DMS153 (cell line): ENCODE results near the gene VAX1.

Experiments
- DNase-seq: peaks from one replicate; lab custom pipeline; 2025; lab: John Stamatoyannopoulos, UW

VAX1 gene

DNA sequence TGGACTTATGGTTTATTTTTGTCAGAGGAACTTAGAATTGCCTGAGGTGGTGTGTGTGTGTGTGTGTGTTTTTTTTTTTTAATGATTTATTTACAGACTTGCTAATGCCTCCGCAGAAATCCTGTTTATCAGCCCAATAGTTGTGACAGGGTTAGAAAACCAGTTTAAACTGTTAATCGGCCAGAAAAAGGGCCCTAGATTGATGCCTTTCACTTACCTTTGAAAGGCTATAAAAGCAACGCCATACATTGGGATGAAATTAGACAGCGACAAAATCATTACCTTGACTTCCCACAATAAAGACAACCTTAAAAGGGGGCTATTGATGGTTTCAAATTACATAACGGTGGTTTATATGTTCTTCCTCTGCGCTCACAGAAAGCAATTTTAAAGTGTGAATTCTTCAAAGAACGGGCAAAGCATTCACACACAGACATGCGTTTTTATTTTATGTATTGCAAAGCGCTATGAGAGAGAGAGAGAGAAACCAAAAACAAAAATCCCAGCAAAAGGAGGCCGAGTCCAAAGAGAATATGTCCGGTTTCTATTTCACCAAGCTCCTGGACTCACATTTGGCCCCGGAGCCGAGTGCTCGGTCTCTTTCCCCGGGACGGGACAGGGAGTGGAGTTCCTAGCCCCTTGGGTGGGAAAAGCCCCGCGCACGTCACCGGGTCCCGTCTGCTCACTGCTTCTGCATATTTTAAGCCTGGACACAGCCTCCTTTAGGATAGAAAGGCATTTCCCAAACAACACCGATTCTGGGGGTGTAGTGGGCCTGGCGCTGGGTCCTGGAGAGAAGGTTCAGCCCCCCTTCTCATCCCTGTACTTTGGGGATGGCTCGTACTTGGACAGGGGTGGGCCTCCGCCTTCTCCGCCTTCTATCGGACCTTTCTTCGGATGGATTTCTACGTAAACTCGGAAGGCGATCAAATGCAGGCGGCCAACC is 26.8 kb upstream of the VAX1 start:
- DNase-seq = no peak

DNA sequence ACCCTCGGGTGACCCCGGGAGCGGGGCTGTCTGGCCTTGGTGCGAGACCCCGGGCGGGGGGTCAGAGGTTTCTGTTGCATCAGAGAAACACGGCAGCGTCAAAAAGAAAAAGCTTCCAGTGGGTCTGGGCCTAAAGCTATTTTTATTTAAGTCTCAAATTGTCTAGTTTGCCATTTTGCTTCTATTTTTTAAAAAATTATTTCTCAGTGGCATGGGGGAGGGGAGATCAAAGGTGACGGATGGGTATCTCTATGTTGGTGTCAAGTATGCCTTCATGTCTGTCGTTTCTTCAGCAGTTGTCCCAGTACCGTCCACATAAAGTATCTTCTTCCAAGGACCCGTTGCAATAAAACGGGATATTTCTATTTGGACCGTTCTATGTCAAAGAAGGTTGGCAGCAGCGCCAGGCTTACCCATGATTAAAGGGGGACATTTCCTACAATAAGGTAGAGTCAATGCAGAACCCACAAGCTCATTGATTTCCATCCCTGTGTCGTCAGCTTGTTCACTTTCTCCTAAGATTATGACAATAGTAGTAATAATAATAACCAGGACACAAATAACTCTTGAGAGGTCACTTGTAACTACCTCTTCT is 26.0 kb upstream of the VAX1 start:
- no peak for DNase-seq

DNA sequence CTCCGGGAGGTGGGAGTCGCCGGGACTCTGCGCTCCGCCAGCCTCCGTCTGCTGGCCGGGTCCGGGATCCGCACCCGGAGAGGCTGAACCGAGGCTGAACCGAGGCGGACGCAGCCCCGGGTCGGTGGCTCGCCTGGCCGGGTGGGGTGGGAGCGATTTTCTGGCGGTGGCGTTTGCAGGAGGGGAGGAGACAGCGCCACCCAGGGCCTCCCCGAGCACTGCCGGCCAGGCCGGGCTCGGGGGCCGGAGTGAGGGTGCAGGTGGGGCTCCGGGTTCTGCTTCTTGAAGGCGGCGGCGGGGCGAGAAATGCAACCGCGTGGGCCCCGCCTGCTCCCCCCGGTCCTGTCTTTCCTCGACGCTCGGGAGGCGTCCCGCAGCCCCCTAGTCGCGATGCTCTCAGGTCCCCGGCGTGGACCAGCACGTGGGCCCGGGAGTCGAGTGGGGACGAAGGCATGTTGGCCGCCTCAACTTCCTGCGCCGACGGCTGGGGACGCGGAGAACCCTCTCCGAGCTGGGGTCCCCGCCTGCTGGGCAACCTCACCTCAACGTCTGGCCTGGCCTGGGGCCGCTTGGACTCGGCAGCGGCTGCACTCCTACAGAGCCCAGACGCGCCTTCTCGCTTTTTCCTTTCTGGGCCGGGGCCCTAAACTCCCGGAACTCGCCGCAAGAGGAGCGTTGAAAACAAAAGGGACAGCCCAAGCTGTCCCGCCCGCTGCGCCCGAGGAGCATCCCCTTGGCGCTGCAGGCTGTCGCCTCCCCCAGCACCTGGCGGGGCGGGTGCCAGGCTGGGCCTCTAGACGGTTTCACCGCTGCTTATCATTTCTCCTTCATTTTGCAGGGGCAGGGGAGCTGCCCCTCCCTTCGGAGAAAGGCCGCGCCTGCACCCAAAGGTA is 25.2 kb upstream of the VAX1 start:
- no peak for DNase-seq

DNA sequence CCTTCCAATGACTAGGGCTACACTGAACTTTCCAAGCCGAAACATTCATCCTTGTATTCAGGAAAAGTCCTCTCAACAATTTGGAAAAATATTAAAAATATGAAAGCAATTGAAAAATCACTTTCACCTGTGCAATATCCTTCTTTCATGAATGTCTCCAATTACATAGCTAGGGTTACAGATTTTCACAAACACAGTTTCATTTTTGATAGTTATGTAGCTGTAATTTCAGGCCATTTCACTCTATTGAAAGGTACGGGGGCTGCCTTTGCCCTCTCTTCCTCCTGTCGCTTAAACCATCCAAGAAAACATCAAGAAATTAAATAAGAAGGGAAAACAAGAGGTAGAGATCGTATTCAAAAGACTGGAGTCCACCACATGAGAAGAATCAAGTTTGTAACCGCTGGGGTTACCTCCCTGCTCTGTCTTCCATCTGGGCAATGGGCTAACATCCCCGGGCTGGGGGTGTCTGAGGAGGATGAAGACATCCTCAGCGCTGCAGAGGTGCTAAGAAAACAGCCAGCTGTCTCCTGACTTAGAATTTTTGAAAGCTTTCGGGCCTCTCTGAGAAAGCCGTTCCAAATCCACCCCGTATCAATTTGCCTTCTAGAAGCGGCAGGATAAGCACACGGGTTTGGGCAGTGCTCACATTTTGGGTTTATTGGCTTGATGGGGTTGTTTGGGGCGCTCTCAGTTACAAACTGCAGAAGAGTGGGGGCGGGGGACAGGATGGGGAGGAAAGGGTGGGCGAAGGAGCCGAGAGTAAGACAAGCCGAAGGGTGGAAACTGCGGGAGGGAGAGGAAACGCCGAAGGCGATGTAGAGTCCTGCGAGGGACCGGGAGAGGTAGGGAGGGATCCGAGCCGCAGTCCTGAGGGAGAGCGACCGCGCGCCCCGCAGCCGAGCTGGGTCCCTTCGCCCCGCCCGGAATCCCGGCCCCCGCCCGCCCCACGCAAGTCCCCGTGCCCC is 24.3 kb upstream of the VAX1 start:
- no peak for DNase-seq

DNA sequence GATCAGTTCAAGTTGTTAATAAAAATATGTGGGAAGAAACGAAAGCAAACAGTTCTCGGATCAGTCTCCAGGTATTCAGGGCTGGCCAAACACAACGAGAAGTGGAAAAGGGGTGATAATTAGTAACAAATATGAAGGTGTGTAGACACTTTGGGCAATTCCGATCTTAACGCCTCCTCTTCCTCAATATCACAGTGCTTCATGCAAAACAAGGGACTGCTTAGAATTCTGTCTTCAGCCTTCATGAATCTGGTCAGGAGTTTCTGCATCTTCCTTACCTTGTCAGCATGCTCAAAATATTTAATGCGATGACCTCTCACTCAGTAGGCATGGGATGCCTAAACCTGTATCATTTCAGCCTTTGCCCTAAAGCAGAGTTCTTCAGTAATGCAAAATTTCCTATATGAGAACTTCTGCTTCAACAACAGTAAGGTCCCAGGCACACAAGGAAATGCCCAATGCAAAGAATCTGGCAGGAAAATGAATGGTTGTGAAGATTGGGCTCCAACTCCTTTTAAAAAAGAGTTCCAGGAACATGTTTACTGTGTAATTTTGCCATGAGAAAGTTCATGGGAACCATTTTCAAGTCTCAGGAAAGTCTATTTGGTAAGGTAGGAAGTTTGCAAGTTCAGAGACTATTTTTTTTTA is 23.4 kb upstream of the VAX1 start:
- no peak for DNase-seq

DNA sequence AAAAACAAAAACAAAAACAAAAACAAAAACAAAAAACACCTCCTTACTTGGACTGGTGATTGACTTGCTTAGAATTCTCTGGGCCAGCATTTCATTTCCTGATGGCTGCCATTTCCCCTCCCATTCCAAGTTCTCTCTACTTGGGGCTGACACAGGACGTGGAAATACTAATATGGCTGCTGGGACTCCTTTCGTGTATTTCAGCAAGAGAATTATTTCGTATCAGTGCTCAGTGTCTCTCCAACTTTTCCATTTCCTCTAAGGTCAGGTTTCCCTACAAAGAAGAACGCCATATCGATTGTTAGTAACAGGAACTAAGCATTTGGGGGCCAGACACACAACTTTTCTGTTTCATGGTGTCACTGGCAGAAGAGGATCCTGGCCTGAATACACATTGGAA is 22.5 kb upstream of the VAX1 start:
- no peak for DNase-seq

DNA sequence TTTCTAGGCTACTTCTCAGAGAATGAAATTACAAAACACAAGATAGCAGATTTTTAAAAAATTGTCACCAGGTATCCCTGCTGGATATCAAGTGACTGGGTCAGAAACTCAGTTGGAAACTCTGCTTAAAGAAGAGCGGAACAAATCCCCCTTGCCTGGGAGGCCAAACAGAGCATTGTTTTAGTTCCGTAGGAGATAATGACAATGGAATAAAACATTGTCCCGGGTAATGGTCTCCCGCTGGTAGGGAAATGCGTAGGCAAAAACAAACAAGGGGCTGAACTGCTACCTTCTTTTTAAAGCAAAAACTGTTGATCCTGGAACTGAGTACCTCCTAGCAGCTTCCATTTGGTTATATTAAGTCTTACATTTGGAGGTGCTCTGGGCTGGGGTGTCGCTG is 21.3 kb upstream of the VAX1 start:
- DNase-seq = no peak

DNA sequence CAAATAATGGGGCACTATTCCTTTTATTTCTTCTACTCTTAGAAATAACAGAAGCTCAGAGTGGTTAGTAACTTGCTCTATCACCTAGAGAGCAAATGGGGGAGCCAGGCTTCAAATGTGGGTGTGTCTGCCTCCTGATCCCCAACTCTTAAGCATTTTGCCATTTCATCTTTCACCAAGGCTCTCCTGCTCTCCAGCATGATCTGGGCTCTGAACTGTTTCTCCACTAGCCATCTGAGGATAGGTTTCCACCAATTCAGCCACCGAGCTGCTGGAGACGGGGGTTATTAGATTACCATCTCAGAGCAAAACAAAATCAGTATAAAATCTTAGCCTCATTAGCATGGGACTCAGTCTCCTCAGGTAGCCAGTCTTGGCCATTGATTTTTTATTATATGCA is 20.2 kb upstream of the VAX1 start:
- no peak for DNase-seq

DNA sequence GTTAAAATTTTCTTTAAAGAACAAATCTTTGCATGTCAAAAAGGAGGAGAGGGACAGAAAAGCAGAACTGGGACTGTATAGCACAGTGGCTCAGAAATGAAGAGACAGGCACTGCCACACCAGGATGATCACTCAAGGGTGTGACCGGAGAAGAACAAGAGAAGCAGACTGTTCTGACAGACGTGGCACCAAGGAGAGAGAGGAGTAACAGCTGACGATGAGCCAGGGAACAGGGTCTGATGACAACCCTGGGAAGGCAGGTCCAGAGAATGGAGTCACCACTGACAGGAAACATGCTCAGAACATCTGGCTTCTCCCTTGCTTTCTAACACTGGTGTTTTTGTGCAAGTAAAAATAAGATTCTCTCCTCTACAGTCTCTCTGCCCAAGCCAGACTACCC is 14.6 kb upstream of the VAX1 start:
- no peak for DNase-seq

DNA sequence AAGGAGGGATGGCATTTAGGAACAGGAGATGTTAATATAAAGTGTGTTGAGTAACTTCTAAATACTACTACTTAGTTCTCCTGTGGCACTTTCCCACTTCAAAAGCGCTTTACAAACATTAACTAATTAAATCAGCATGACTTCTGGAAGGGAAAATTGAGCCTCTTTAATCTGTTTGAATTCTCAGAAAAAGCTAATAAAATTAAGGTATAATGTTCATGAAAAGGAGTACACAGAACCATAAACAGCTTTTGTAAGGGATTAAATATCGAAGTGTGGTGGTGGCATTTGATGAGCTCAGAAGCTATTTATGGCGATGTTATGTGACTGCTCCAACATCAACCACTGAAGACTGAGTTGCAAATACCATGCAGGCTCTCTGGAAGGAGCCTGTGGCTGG is 10.2 kb upstream of the VAX1 start:
- DNase-seq = no peak

DNA sequence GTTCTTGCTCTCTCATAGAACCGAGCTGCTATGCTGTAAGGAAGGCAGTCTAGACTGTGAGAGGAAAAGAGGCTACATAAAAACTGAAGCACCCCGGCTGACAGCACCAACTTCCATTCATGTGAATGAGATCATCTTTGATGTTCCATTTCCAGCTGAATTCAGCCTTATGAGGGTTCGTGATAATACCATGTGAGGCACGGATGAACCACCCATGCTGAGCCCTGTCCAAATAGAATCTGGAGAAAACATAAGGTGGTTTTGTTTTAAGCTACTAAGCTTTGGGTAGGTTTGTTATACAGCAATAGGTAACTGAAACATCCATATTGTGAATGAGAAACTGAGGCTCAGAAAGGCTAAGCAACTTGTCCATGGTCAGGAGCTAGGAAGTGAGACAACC is 6.9 kb upstream of the VAX1 start:
- DNase-seq = no peak

DNA sequence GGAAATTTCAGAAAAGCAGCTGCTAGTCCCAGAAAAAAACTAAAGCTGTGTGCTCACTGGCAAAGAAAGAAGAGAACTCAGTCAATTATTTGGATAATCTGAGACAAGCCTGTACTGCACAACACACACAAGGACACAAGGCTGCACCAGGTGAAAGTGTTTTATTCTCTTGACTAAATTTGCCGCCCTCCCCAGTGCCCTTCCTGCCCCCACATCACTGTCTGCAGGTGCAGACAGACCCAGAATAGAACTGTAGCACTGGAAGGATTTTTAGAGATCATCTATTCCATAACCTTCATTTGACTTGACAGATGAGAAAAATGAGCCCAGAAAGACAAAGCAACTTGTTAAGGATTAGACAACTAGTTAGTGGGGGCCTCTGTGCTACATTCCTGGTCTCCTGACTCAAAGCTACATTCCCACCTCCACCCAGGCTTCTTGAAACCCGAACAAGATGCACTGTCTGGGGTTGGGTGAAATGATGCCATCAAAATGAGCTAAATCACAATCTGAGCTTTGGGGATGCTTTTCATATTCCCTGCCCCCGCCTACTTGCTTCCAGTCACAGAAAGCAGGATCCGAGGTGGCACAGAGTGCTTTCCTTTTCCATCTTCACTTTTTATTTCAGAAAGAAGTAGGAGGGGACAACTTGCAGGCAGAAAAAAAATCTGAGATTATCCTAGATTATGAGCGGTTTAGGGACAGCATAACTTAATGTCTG is 5.2 kb upstream of the VAX1 start:
- DNase-seq = no peak

DNA sequence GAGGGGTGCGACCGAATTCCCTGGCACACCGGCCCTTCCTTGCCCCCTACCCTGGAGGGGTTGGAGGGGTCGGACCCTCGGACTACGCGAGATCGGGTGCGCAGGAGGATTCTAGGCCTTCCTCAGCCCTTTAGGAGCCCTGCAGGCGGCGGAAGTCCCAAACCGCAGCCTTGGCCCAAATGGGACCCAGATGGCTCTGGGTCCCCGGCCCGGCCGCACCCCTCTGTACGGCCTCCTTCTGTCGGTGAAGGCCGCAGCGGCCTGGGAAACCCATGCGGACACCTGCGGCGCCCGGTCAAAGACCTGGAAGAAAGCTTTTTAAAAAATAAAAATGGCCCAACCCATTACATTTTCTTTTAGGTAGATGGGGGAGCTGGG is 2.4 kb upstream of the VAX1 start:
- no peak for DNase-seq

DNA sequence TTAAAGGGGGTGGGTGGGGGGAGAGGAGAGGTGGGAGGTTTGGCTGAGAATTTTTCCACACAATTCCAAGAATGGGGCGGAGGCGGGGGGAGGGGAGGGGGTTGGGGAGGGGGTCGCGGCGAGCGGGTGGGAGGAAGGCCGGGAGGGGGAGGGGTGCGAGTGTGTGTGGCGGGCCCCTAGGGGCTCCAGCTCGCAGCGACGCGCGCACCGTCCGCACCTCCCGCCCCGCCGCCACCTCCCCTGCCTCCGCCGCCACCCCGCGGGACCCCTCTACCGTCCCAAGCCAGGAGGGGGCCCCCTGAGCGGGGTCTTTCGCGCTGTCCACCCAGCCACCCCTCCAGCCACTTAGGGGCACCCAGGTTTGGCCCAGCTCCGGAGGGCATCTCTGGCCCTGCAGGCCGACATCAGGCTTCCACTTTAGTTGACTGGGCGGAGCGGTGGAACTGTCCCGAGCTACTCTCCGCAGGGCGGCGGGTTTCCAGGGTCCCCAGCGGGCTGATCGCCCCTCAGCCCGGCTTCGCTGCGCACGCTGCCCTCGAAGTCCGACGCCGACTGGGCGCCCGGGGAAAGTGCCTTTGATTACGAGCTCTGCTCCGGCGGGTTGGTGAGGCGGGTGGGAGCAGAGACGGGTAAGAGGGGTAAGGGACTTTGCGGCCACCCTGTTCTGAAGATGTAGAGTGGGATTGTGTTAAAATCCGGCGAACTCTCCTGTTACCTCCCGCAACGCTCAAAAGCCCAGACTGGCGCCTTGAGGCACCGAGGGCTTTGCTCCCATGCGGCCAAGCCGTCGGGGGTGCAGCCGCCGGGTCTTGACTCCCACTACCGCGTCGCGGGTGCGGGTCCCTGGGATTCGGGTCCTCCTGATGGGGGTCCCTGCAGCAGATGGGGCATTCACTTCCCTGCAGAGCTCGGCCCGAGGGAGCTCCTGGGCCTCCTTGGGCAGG is 1.8 kb upstream of the VAX1 start:
- DNase-seq = no peak

DNA sequence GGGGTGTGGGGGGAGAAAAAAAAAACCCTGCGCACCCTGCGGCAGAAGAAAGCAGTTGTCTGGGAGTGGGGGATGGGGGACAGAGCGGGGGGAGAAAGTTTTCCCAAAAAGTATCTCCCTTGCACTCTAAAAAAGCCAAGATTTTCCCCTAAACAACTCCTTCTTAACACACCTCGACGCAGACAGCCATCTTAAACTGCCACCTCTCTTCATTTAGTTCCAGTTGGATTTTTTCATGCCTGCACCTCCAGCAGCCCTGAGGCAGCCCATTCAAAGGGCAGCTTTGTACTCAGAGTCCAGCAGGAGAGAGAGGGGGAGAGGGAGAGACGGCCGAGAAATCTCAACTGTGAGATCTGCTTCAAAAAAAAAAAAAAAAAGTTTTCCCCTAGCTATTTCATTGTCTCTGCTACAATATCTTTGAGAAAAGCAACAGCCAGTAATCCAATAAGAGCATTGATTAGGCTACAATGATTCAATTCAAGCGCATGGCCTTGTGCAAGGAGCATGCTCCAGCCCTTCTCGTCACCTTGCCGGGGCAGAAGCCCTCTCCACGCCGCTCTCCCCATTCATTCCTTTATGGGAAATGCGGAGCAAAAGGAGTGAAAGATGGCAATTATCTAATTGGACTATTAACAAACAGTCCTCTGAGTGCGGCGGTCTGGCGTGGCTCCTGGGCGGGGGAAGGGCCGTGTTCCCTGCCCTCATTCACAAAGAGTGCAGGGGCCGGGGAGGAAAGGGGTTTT is 939 bp upstream of the VAX1 start:
- DNase-seq = no peak

DNA sequence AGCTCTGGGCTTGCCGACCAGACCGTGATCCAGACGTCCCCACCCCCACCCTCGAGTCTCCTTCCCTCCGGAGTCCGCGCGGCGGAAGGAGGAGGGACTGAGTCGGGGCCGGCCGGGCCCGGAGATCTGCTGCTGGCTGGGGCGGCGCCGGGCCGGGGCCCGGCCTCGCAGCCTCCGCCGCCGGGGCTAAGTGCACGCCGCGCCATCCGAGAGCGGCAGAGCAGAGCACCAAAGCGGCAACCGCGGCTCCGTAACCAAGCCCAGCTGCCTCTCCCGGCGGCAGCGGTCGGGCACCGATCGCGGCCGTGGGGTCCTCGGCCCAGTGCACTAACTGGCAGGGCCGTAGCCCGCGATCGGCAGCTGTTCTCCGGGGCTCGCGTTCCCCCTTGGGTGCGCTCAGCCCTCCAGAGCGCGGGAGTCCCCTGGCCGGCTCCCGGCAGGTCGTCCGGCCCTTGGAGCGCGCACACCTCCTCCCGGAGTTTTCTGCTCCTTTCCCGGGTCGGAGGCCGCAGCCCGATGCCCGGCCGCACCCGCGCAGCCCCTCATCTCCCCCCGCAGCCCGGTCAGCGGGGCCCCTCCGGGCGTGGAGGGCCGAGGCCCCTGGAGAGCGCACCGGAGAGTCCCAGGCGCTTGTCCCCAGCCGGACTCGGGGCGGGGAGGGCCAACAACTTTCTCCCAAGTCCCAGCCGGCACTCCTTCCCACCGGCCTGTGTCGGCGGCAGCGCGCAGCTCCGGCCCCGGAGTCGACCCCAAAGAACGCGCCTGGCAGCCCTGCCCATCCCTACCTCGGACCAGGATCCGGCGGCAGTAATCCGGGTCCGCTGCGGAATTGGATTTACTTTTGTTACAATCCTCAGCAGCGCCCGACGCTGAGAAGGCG is 799 bp downstream of the VAX1 start:
- DNase-seq = no peak

DNA sequence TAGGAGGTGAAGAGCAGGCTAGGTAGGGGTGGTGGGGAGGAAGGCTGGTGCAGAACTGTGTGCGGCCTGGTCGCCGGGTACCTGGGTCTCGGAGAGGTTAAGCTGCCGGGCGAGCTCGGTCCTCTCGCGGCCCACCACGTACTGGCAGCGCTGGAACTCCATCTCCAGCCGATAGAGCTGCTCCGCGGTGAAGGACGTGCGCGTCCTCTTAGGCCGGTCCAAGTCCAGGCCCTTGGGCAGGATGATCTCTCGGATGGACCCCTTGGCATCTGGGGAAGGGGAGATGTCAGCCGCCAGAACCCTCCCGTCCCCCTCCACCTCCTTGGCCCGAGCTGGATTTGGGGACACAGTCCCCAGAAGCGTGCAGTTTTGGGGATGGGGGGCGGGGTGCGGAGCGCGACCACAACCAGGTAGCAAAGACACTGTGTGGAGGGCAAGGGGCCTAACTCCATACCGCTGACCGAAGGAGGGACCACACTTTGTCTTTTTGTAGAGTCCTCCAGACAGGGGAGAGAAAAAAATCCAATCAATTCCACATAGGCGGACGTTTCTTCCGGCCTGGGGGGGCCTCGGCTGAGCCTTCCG is 1.6 kb downstream of the VAX1 start:
- DNase-seq = no peak
